H1 (cell line): Measurements from ENCODE around the gene TUBGCP6. TPM values are rescaled to one million over a fixed set of nuclear protein-coding genes. Genes with fewer than 3 reads are reported as not detected.

Source experiments
- CBX5 ChIP-seq: fragments of 300-800, 300-1000 bp; sonication (generic); IDR thresholded peaks from 2 replicates; pipeline ENCODE4 v1.7.1; 2016; ENCODE audit warnings: antibody characterized with exemption, low read length, low read depth
- FOSL1 ChIP-seq: IDR thresholded peaks from 2 replicates; pipeline ENCODE4 v1.6.1; 2011; ENCODE audit warnings: mild to moderate bottlenecking, low read depth, low read length, moderate library complexity; ENCODE audit not compliant: insufficient read depth
- JUN ChIP-seq: IDR thresholded peaks from 2 replicates; pipeline ENCODE4 v1.6.1; 2011; ENCODE audit warnings: low read depth, mild to moderate bottlenecking, improper control_type of control experiment, low read length
- NANOG ChIP-seq: IDR thresholded peaks from 2 replicates; pipeline ENCODE4 v1.6.1; 2011; ENCODE audit warnings: low read length, low read depth, mild to moderate bottlenecking, inconsistent platforms; ENCODE audit not compliant: insufficient read depth, poor library complexity, severe bottlenecking
- SIX5 ChIP-seq: IDR thresholded peaks from 2 replicates; pipeline ENCODE4 v1.6.1; 2011; ENCODE audit warnings: mild to moderate bottlenecking, low read depth, low read length
- SP2 ChIP-seq: IDR thresholded peaks from 2 replicates; pipeline ENCODE4 v1.6.1; 2012; ENCODE audit warnings: mild to moderate bottlenecking, low read length, inconsistent platforms
- ZNF274 ChIP-seq: IDR thresholded peaks from 2 replicates; pipeline ENCODE4 v1.7.0; 2012; ENCODE audit warnings: low read length, borderline replicate concordance; ENCODE audit errors: extremely low read depth
- polyA plus RNA-seq, 7 experiments: library from polyadenylated mRNA; depleted of rRNA in 3 of 7; stranded (reverse) in 5 of 7; unstranded in 2 of 7; fragments of >200 nt in 5 of 7; fragments of 200-250 nt in 2 of 7; gene quantifications; 1 replicate in 5 of 7; 2 replicates in 1 of 7; 4 replicates in 1 of 7; pipeline versions ENCODE4 v1.2.1 to v1.2.3, GENCODE V29; 2011 to 2013; ENCODE audit warnings: missing spikeins in 2 of 7, mixed read lengths in 2 of 7
- total RNA-seq: library from RNA; stranded (reverse); fragmentation: NEBNext Ultra II Directional; extraction: Animal tissue kit (Norgen Biotek cat#: 25700); gene quantifications from 2 replicates; pipeline ENCODE4 v1.2.1, GENCODE V29; 2021

The TUBGCP6 gene
- total and polyA plus RNA-seq, 2 of the 8 experiments (the other 6 are each of a cell fraction or from before 2014, with no cell fraction given): 24.2 to 24.7 TPM

GRCh38 chr22:50225200-50225969 lies 19.4 kb downstream of the TUBGCP6 start (continued):
- TF ChIP-seq JUN (no peak), CBX5 (no peak), NANOG (no peak), SIX5 (no peak), SP2 (no peak), ZNF274 (no peak), FOSL1 (no peak)
